OCI-LY1 (cell line): Measurements from ENCODE around the gene RNF227.

Source experiments
- H2AFZ ChIP-seq: fragments of 200-600 bp; sonication (generic), shearing (Covaris generic); 2 replicates; pipeline ENCODE4 v1.6.0; 2014; ENCODE audit warnings: antibody characterized with exemption, mild to moderate bottlenecking, low read length
- H3F3A ChIP-seq: fragments of 200-600 bp; sonication (generic), shearing (Covaris generic); 2 replicates; pipeline ENCODE4 v1.6.0; 2014; ENCODE audit warnings: mild to moderate bottlenecking, antibody characterized with exemption, low read length, moderate library complexity; ENCODE audit not compliant: insufficient read depth
- H3K27ac ChIP-seq: fragments of 200-600 bp; sonication (generic); 2 replicates; pipeline ENCODE4 v1.5.1; 2014; ENCODE audit warnings: low read length, mixed run types, mild to moderate bottlenecking, low read depth; ENCODE audit not compliant: poor library complexity, severe bottlenecking
- H3K27me3 ChIP-seq: fragments of 200-600 bp; sonication (generic); 2 replicates; pipeline ENCODE4 v1.6.0; 2014; ENCODE audit warnings: antibody characterized with exemption, mild to moderate bottlenecking, low read length, moderate library complexity; ENCODE audit not compliant: insufficient read depth
- H3K36me3 ChIP-seq: fragments of 200-600 bp; sonication (generic); 2 replicates; pipeline ENCODE4 v1.6.1; 2014; ENCODE audit warnings: mild to moderate bottlenecking, antibody characterized with exemption, low read length, moderate library complexity, mixed read lengths; ENCODE audit not compliant: insufficient read depth
- H3K4me1 ChIP-seq: fragments of 200-600 bp; sonication (generic); 2 replicates; pipeline ENCODE4 v1.5.1; 2014; ENCODE audit warnings: mild to moderate bottlenecking, low read length, moderate library complexity; ENCODE audit not compliant: insufficient read depth, severe bottlenecking
- H3K4me2 ChIP-seq: fragments of 200-600 bp; sonication (generic), shearing (Covaris generic); 2 replicates; pipeline ENCODE4 v1.6.1; 2014; ENCODE audit warnings: low read length
- H3K4me3 ChIP-seq: fragments of 200-600 bp; sonication (generic); 2 replicates; pipeline ENCODE4 v1.5.1; 2014; ENCODE audit warnings: low read length, low read depth, mild to moderate bottlenecking, mixed read lengths; ENCODE audit not compliant: poor library complexity, severe bottlenecking
- H3K79me2 ChIP-seq: fragments of 200-600 bp; shearing (Covaris generic); 2 replicates; pipeline ENCODE4 v1.6.1; 2016; ENCODE audit warnings: mixed run types, low read length, mixed read lengths; ENCODE audit not compliant: insufficient read depth
- H3K9ac ChIP-seq: fragments of 200-600 bp; sonication (generic), shearing (Covaris generic); 2 replicates; pipeline ENCODE4 v1.6.1; 2014; ENCODE audit warnings: mild to moderate bottlenecking, low read length, mixed read lengths
- H3K9me2 ChIP-seq: fragments of 200-600 bp; sonication (generic), shearing (Covaris generic); 2 replicates; pipeline ENCODE4 v1.6.1; 2014; ENCODE audit warnings: low read depth, mild to moderate bottlenecking, low read length, mixed read lengths
- H3K9me3 ChIP-seq: fragments of 200-600 bp; shearing (Covaris generic); 2 replicates; pipeline ENCODE4 v1.6.1; 2014; ENCODE audit warnings: low read length, mixed read lengths
- H4K20me1 ChIP-seq: fragments of 200-600 bp; sonication (generic), shearing (Covaris generic); 2 replicates; pipeline ENCODE4 v1.6.0; 2016; ENCODE audit warnings: mild to moderate bottlenecking, low read length; ENCODE audit not compliant: insufficient read depth
- CTCF ChIP-seq: fragments of 200-600 bp; sonication (generic), shearing (Covaris generic); IDR thresholded peaks from 2 replicates; pipeline ENCODE4 v1.5.1; 2017; ENCODE audit warnings: mild to moderate bottlenecking, antibody characterized with exemption, low read length, moderate library complexity, mixed read lengths
- EZH2 ChIP-seq: fragments of 200-600 bp; sonication (generic), shearing (Covaris generic); IDR thresholded peaks from 2 replicates; pipeline ENCODE4 v1.8.0; 2017; ENCODE audit warnings: borderline replicate concordance, mixed run types, mild to moderate bottlenecking, antibody characterized with exemption, low read length, moderate library complexity, mixed read lengths

RNF227 gene

GRCh38 chr17:7951143-7951792 lies 35.2 kb upstream of the RNF227 start:
- H3K4me2 ChIP-seq: no peak overlapping the region
- no peak overlapping the region for H3K27ac ChIP-seq
- H3K4me3 ChIP-seq: no peak overlapping the region
- TF ChIP-seq CTCF (no peak), EZH2 (no peak)
- no peaks in the 10 kb centered on the region for H3K4me1 ChIP-seq
- H3K9ac ChIP-seq: no peak overlapping the region
- no peaks in the 10 kb centered on the region for H3K79me2 ChIP-seq
- peaks cover 42% of the 10 kb centered on the region for H3K36me3 ChIP-seq
- no peaks in the 10 kb centered on the region for H3K27me3 ChIP-seq
- no peaks in the 10 kb centered on the region for H3K9me2 ChIP-seq
- no peaks in the 10 kb centered on the region for H4K20me1 ChIP-seq
- no peaks in the 10 kb centered on the region for H3F3A ChIP-seq
- H2AFZ ChIP-seq: no peak overlapping the region
- no peaks in the 10 kb centered on the region for H3K9me3 ChIP-seq

GRCh38 chr17:7950578-7950977 lies 34.5 kb upstream of the RNF227 start:
- H3K27me3 ChIP-seq: no peaks in the 10 kb centered on the region
- TF ChIP-seq CTCF: no peak
- TF ChIP-seq EZH2: no peak
- no peaks in the 10 kb centered on the region for H3K4me1 ChIP-seq
- no peak overlapping the region for H3K9ac ChIP-seq
- no peaks in the 10 kb centered on the region for H4K20me1 ChIP-seq
- no peak overlapping the region for H3K27ac ChIP-seq
- H3K9me2 ChIP-seq: no peaks in the 10 kb centered on the region
- no peaks in the 10 kb centered on the region for H3K9me3 ChIP-seq
- no peak overlapping the region for H3K4me2 ChIP-seq
- no peak overlapping the region for H3K4me3 ChIP-seq
- H3F3A ChIP-seq: no peaks in the 10 kb centered on the region
- no peak overlapping the region for H2AFZ ChIP-seq
- peaks cover 49% of the 10 kb centered on the region for H3K36me3 ChIP-seq
- no peaks in the 10 kb centered on the region for H3K79me2 ChIP-seq

GRCh38 chr17:7947651-7948050 lies 31.6 kb upstream of the RNF227 start:
- no peak overlapping the region for H3K4me3 ChIP-seq
- TF ChIP-seq EZH2: no peak

GRCh38 chr17:7946441-7946840 lies 30.4 kb upstream of the RNF227 start:
- Histone ChIP-seq H3K79me2 (no peaks in the 10 kb centered on the region), H3F3A (no peaks in the 10 kb centered on the region), H3K4me1 (no peaks in the 10 kb centered on the region), H4K20me1 (no peaks in the 10 kb centered on the region), H3K27me3 (no peaks in the 10 kb centered on the region), H3K36me3 (peaks cover 85% of the 10 kb centered on the region), H3K9ac (no peak overlapping the region), H3K4me3 (no peak overlapping the region), H3K9me2 (no peaks in the 10 kb centered on the region), H2AFZ (no peak overlapping the region), H3K4me2 (no peak overlapping the region), H3K9me3 (no peaks in the 10 kb centered on the region), H3K27ac (no peak overlapping the region)
- no peak for TF ChIP-seq CTCF
- no peak for TF ChIP-seq EZH2

More at GRCh38 chr17:7947651-7948050, 31.6 kb upstream of the RNF227 start:
- Histone ChIP-seq H3K36me3 (peaks cover 74% of the 10 kb centered on the region), H2AFZ (no peak overlapping the region), H4K20me1 (no peaks in the 10 kb centered on the region), H3K27me3 (no peaks in the 10 kb centered on the region), H3K9ac (no peak overlapping the region), H3K9me3 (no peaks in the 10 kb centered on the region), H3K27ac (no peak overlapping the region), H3K9me2 (no peaks in the 10 kb centered on the region), H3K79me2 (no peaks in the 10 kb centered on the region), H3K4me2 (no peak overlapping the region), H3K4me1 (no peaks in the 10 kb centered on the region), H3F3A (no peaks in the 10 kb centered on the region)
